Thyroid gland (tissue), 4 donors: ENCODE data around the gene AQP2. TPM values are rescaled to one million over a fixed set of nuclear protein-coding genes. Genes with fewer than 3 reads are reported as not detected.

Source experiments
- DNase-seq, 2 donors: peaks; one replicate each; pipeline ENCODE4 v3.0.0-alpha.2; 2019
- H3K27ac ChIP-seq, 3 donors: fragments of 200-600 bp; sonication (generic); 1 replicate in 2 of 3; 2 replicates in 1 of 3; pipeline ENCODE4 v1.5.1; 2016 to 2019; ENCODE audit warnings: mild to moderate bottlenecking in 1 of 3, moderate library complexity in 1 of 3
- H3K27me3 ChIP-seq: fragments of 200-600 bp; sonication (generic); one replicate; pipeline ENCODE4 v1.5.1; 2019
- H3K36me3 ChIP-seq, 2 donors: fragments of 200-600 bp; sonication (generic); one replicate each; pipeline ENCODE4 v1.5.1; 2016 to 2019
- H3K4me1 ChIP-seq, 2 donors: fragments of 200-600 bp; sonication (generic); one replicate each; pipeline ENCODE4 v1.5.1; 2017 to 2019
- H3K4me3 ChIP-seq, 3 donors: fragments of 200-600 bp; sonication (generic); replicated peaks in 1 of 3; 1 replicate in 2 of 3; 2 replicates in 1 of 3; pipeline ENCODE4 v1.5.1; 2016; ENCODE audit warnings: mild to moderate bottlenecking in 1 of 3
- H3K9me3 ChIP-seq: fragments of 200-600 bp; sonication (generic); one replicate; pipeline ENCODE4 v1.5.1; 2017
- POLR2A ChIP-seq, 2 donors: fragments of 450-650 bp; IDR thresholded peaks; one replicate each; pipeline ENCODE4 v1.6.1; 2017; ENCODE audit warnings: antibody characterized with exemption in 2 of 2, mild to moderate bottlenecking in 2 of 2, moderate library complexity in 1 of 2
- WGBS, 2 donors: methylation state at CpG; one replicate each; pipeline ENCODE4 v1.1.5; 2017; 5-methylcytosine and 5-hydroxymethylcytosine counted together
- intact Hi-C: fragments of 100-400 bp; cut with DNase I; formaldehyde crosslinking; loops from one replicate; pipeline ENCODE4 v1.15.1; 2023
- total RNA-seq, 4 donors: library from RNA; depleted of rRNA; stranded (reverse); fragments of >200 nt; gene quantifications; one replicate each; pipeline ENCODE4 v1.2.3, GENCODE V29; 2016
- TF ChIP-seq, protein P1 (sequence below), 6 experiments: fragments of 200-600 bp in 3 of 6; fragments of 450-650 bp in 3 of 6; sonication (generic) in 3 of 6; IDR thresholded peaks; one replicate each; pipeline ENCODE4 v1.5.1; 2016 to 2019; ENCODE audit warnings: antibody characterized with exemption in 6 of 6, mild to moderate bottlenecking in 2 of 6, inconsistent platforms in 1 of 6, moderate library complexity in 1 of 6

AQP2 gene
- total RNA-seq, 4 donors from 2014 or later = 0.67 TPM; not detected in 3

DNA sequence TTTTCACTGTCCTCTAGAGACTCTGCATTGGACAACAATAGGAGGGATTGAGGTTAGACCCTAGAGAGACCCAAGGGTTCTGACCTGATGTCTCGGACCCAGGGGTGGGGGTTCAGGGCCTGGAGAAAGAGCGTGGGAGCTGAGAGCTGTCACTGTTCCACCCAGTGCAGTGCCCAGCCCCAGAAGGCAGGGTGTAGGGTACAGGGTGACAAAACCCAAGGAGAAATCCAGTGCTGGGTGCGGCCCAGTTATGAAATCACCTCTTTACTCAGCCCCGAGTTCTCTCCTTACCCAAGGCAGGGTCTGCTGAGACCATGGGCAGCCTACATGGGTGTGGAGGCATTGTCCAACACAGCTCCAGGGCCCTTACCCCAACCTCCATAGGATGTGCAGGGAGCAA is 2.6 kb downstream of the AQP2 start:
- Histone ChIP-seq H3K4me3 (no peak overlapping the region), H3K27me3 (no peaks in the 10 kb centered on the region), H3K36me3 (no peaks in the 10 kb centered on the region), H3K4me1 (peaks cover 0 to 14% of the 10 kb centered on the region in 2 donors), H3K27ac (no peak overlapping the region), H3K9me3 (no peaks in the 10 kb centered on the region)
- intact Hi-C loops = no loop called here
- 81 to 98% methylated on average over 4 of the region's 4 CpGs for WGBS, 2 donors
- TF ChIP-seq POLR2A (IDR thresholded peaks at IDR 0.05) = no peak
- TF ChIP-seq, protein P1, sequence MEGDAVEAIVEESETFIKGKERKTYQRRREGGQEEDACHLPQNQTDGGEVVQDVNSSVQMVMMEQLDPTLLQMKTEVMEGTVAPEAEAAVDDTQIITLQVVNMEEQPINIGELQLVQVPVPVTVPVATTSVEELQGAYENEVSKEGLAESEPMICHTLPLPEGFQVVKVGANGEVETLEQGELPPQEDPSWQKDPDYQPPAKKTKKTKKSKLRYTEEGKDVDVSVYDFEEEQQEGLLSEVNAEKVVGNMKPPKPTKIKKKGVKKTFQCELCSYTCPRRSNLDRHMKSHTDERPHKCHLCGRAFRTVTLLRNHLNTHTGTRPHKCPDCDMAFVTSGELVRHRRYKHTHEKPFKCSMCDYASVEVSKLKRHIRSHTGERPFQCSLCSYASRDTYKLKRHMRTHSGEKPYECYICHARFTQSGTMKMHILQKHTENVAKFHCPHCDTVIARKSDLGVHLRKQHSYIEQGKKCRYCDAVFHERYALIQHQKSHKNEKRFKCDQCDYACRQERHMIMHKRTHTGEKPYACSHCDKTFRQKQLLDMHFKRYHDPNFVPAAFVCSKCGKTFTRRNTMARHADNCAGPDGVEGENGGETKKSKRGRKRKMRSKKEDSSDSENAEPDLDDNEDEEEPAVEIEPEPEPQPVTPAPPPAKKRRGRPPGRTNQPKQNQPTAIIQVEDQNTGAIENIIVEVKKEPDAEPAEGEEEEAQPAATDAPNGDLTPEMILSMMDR (IDR thresholded peaks at IDR 0.05) = no peak
- no peak for DNase-seq

DNA sequence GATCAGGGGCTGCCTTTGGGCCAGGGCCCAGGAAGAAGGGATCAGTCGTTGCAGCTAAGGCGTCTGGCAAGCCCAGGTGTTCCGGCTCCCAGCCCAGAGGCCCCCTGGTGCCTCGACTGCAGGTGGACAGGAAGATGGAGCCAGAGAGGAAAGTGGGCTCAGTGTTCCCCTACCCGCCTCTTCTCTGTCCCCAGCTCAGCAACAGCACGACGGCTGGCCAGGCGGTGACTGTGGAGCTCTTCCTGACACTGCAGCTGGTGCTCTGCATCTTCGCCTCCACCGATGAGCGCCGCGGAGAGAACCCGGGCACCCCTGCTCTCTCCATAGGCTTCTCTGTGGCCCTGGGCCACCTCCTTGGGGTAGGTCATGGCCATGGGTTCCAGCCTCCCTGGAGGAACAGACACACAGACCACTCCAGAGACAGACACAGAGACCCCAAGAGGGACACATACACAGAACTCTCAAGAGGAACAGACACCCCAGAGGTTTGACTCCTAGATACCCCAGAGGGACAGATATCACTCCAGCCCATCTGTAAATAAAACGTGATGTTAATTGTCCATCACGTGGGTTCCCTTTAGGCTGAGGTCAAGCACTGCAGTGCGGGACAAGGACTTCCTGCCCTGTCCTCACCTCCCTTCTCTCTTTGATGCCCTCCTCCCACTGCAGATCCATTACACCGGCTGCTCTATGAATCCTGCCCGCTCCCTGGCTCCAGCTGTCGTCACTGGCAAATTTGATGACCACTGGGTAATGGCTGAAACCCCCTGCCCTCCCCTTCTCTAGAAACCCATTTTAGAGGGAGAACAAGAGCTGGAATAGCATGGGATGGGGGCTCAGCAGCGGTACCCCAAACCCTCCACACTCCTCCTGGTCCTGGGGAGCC is 3.7 kb downstream of the AQP2 start:
- TF ChIP-seq POLR2A (IDR thresholded peaks at IDR 0.05) = no peak
- TF ChIP-seq, protein P1 (IDR thresholded peaks at IDR 0.05) = no peak
- Histone ChIP-seq H3K9me3 (no peaks in the 10 kb centered on the region), H3K4me1 (peaks cover 1 to 18% of the 10 kb centered on the region in 2 donors), H3K27me3 (no peaks in the 10 kb centered on the region), H3K4me3 (no peak overlapping the region), H3K27ac (no peak overlapping the region), H3K36me3 (no peaks in the 10 kb centered on the region)
- WGBS, 2 donors = 85 to 90% methylated on average over 17 to 21 of the region's 21 CpGs
- intact Hi-C loops = no loop called here
- DNase-seq = no peak

DNA sequence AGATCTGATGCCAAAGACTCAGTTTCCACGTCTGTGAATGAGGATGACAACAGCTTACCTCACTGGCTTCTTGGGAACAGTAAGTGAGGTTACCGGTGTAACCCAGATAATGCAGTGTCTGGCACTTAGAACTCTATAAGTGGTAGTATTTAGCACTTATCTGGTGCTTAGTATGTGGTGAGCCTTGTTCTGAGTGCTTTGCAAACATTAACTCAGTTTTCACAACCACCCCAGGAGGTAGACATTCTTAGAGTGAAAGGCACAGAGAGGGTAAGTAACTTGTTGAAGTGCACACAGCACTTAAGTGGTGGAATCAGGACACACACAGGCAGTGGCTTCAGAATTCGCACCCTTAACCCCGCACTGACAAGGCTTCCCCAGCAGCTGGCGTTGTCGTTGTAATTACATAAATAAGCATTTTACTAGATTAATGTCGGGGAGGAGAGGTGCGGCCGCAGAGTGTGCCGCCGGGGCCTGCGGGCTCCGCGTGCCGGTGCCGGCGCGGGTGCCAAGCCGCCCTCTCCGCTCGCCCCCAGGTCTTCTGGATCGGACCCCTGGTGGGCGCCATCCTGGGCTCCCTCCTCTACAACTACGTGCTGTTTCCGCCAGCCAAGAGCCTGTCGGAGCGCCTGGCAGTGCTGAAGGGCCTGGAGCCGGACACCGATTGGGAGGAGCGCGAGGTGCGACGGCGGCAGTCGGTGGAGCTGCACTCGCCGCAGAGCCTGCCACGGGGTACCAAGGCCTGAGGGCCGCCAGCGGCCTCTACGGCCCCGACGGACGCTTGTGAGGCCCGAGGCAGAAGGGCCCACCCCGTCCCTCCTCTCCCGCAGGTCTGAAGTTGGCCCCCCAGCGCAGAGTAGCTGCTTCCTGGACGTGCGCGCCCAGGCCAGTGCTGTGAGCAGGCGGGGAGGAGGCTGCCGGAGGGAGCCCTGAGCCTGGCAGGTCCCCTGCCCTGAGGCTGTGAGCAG is 4.6 kb downstream of the AQP2 start:
- H3K27me3 ChIP-seq = no peaks in the 10 kb centered on the region
- no peak overlapping the region for H3K27ac ChIP-seq
- TF ChIP-seq POLR2A (IDR thresholded peaks at IDR 0.05) = no peak
- TF ChIP-seq, protein P1 (IDR thresholded peaks at IDR 0.05) = no peak
- no peak for DNase-seq
- H3K36me3 ChIP-seq = no peaks in the 10 kb centered on the region
- H3K4me1 ChIP-seq = peaks cover 9 to 28% of the 10 kb centered on the region in 2 donors
- WGBS, 2 donors = 50 to 68% methylated on average over 21 to 46 of the region's 53 CpGs
- intact Hi-C loops = no loop called here
- no peaks in the 10 kb centered on the region for H3K9me3 ChIP-seq
- no peak overlapping the region for H3K4me3 ChIP-seq

DNA sequence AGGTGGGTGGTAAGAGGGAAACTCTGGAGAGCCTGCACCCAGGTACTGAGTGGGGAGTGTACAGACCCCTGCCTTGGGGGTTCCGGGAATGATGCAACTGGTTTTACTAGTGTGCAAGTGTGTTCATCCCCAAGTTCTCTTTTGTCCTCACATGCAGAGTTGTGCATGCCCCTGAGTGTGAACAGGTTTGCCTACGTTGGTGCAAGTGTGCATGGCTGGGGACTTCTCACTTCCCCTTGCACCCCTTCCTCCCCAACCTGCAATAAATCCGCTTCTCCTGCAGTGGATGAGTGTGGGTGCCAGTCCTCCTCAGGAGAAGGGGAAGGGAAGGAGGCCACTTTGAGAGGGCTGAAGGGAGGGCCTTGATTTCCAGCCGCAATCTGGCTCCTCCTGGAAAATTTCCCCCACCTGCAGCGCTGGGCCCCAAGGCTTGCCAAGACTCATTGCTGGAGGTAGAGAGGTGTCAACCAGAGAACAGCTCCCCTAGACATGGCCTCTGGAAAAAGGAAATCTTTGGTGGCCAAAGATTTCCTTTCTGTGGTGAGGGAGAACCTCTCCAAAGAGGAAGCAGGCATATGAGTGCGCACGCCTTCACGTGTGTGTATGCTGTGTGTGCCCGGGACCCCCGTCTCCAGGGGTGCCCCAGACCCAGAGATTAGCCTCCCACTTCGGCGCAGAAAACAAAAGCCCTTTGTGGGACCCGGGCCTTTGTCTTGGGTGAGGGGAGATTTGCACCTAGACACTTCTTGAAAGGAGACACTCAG is 5.5 kb downstream of the AQP2 start:
- 40 to 49% methylated on average over 13 of the region's 13 CpGs for WGBS, 2 donors
- TF ChIP-seq POLR2A (IDR thresholded peaks at IDR 0.05) = no peak
- intact Hi-C loops = no loop called here
- no peaks in the 10 kb centered on the region for H3K9me3 ChIP-seq
- no peaks in the 10 kb centered on the region for H3K27me3 ChIP-seq
- no peak overlapping the region for H3K4me3 ChIP-seq
- peaks cover 14 to 36% of the 10 kb centered on the region in 2 donors for H3K4me1 ChIP-seq
- H3K27ac ChIP-seq = peak overlapping the region in 1 of 3 donors; percentile 10
- H3K36me3 ChIP-seq = no peaks in the 10 kb centered on the region
- no peak for DNase-seq
